Measurements from ENCODE around the gene ARMH1.

The ARMH1 gene

DNA sequence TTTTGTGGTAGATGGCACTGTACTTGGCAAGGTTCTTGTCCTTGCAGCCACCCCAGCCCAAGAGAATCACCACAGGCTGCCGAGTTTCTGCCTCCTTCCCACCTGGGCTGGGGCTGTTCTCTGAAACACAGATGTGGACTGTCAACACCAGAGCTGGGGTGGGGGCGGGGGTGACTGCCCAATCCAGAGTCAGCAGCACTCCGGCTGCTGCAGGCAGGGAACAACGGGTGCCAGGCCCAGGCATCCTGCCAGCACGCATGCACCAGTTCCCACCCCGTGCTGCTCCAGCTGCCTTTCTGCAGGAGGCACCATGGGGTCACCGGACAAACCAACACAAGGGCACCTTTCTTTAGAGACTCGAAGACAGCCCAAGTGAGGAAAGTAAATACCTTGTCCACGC is 14.3 kb upstream of the ARMH1 start:
- Histone ChIP-seq H2AK5ac (ENCODE audit: low read length) (no peak overlapping the region), H3K79me2 (ENCODE audit: control insufficient read depth, insufficient read depth, low read length) (no peaks in the 10 kb centered on the region), H3K4ac (ENCODE audit: low read depth, low read length) (no peak overlapping the region), H3K4me2 (ENCODE audit: low read length) (no peak overlapping the region), H3K36me3 (ENCODE audit: control insufficient read depth, insufficient read depth, low read length) (no peaks in the 10 kb centered on the region), H3K18ac (ENCODE audit: low read length) (no peak overlapping the region), H2BK120ac (ENCODE audit: low read depth, low read length) (no peak overlapping the region), H2BK5ac (ENCODE audit: low read length) (no peak overlapping the region), H4K5ac (ENCODE audit: low read length) (no peak overlapping the region), H3K79me1 (ENCODE audit: low read length) (no peaks in the 10 kb centered on the region), H2BK15ac (replicated peaks; ENCODE audit: low read depth) (no peak overlapping the region), H3K4me3 (ENCODE audit: low read length) (no peak overlapping the region), H4K8ac (ENCODE audit: low read depth, low read length) (no peak overlapping the region), H3K9ac (ENCODE audit: low read length) (no peak overlapping the region), H3K23ac (ENCODE audit: low read length) (no peak overlapping the region), H3K56ac (ENCODE audit: low read length) (no peak overlapping the region), H3K27me3 (ENCODE audit: insufficient read depth, low read length, poor library complexity) (no peaks in the 10 kb centered on the region), H3K27ac (ENCODE audit: low read depth, low read length) (no peak overlapping the region), H3K4me1 (ENCODE audit: control insufficient read depth, low read depth, low read length) (no peaks in the 10 kb centered on the region)
- no CpG with 5 or more reads among the region's 9 CpGs for WGBS (ENCODE audit: extremely low coverage, insufficient coverage, low lambda C conversion rate)
- DNase-seq: no peak

- no peak for DNase-seq
- no peak overlapping the region for H4K5ac ChIP-seq (ENCODE audit: low read length)
- no peaks in the 10 kb centered on the region for H3K27me3 ChIP-seq (ENCODE audit: insufficient read depth, low read length, poor library complexity)
- no peak overlapping the region for H3K56ac ChIP-seq (ENCODE audit: low read length)
- H2BK120ac ChIP-seq (ENCODE audit: low read depth, low read length): no peak overlapping the region
- H3K27ac ChIP-seq (ENCODE audit: low read depth, low read length): no peak overlapping the region
- no peaks in the 10 kb centered on the region for H3K36me3 ChIP-seq (ENCODE audit: control insufficient read depth, insufficient read depth, low read length)
- no peak overlapping the region for H3K23ac ChIP-seq (ENCODE audit: low read length)
- WGBS (ENCODE audit: extremely low coverage, insufficient coverage, low lambda C conversion rate): no CpG with 5 or more reads among the region's 15 CpGs
- H2AK5ac ChIP-seq (ENCODE audit: low read length): no peak overlapping the region
- H3K4me2 ChIP-seq (ENCODE audit: low read length): no peak overlapping the region
- no peak overlapping the region for H3K4me3 ChIP-seq (ENCODE audit: low read length)
- H4K8ac ChIP-seq (ENCODE audit: low read depth, low read length): no peak overlapping the region
- H3K79me1 ChIP-seq (ENCODE audit: low read length): no peaks in the 10 kb centered on the region
- no peak overlapping the region for H3K9ac ChIP-seq (ENCODE audit: low read length)
- H3K4ac ChIP-seq (ENCODE audit: low read depth, low read length): no peak overlapping the region
- H3K4me1 ChIP-seq (ENCODE audit: control insufficient read depth, low read depth, low read length): no peaks in the 10 kb centered on the region
- H2BK5ac ChIP-seq (ENCODE audit: low read length): no peak overlapping the region
- H2BK15ac ChIP-seq (replicated peaks; ENCODE audit: low read depth): no peak overlapping the region
- H3K79me2 ChIP-seq (ENCODE audit: control insufficient read depth, insufficient read depth, low read length): no peaks in the 10 kb centered on the region
- H3K18ac ChIP-seq (ENCODE audit: low read length): no peak overlapping the region
These were observed 12.5 kb upstream of the ARMH1 start for GRCh38 chr1:44661781-44662682.

GRCh38 chr1:44662683-44663030 is 11.9 kb upstream of the ARMH1 start:
- Histone ChIP-seq H3K9ac (ENCODE audit: low read length) (no peak overlapping the region), H2BK120ac (ENCODE audit: low read depth, low read length) (no peak overlapping the region), H3K27ac (ENCODE audit: low read depth, low read length) (no peak overlapping the region), H3K23ac (ENCODE audit: low read length) (no peak overlapping the region), H3K36me3 (ENCODE audit: control insufficient read depth, insufficient read depth, low read length) (no peaks in the 10 kb centered on the region), H3K56ac (ENCODE audit: low read length) (no peak overlapping the region), H4K5ac (ENCODE audit: low read length) (no peak overlapping the region), H2BK5ac (ENCODE audit: low read length) (no peak overlapping the region), H3K79me2 (ENCODE audit: control insufficient read depth, insufficient read depth, low read length) (no peaks in the 10 kb centered on the region), H3K27me3 (ENCODE audit: insufficient read depth, low read length, poor library complexity) (no peaks in the 10 kb centered on the region), H3K4me3 (ENCODE audit: low read length) (no peak overlapping the region), H3K79me1 (ENCODE audit: low read length) (no peaks in the 10 kb centered on the region), H2BK15ac (replicated peaks; ENCODE audit: low read depth) (no peak overlapping the region), H2AK5ac (ENCODE audit: low read length) (no peak overlapping the region), H3K18ac (ENCODE audit: low read length) (no peak overlapping the region), H3K4me2 (ENCODE audit: low read length) (no peak overlapping the region), H4K8ac (ENCODE audit: low read depth, low read length) (no peak overlapping the region), H3K4ac (ENCODE audit: low read depth, low read length) (no peak overlapping the region), H3K4me1 (ENCODE audit: control insufficient read depth, low read depth, low read length) (no peaks in the 10 kb centered on the region)
- WGBS (ENCODE audit: extremely low coverage, insufficient coverage, low lambda C conversion rate): no CpG with 5 or more reads among the region's 5 CpGs
- no peak for DNase-seq

DNA sequence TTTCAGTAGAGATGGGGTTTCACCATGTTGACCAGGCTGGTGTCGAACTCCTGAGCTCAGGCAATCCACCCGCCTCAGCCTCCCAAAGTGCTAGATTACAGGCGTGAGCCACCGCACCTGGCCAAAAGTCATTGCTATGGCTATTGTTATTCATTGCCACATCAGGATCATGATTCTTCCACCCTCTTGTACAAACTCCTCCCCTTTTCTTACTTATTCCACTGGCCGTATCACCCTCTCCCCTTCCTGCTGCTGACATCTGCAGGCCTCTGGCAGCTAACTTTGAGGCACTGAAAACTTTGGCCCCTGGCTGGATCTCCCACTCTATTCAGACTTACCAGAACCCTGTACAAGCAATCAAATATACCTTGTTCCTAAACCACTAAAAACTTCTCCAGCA is 11.1 kb upstream of the ARMH1 start:
- no peak overlapping the region for H3K4me3 ChIP-seq (ENCODE audit: low read length)
- no peak overlapping the region for H4K5ac ChIP-seq (ENCODE audit: low read length)
- H3K4me1 ChIP-seq (ENCODE audit: control insufficient read depth, low read depth, low read length): no peaks in the 10 kb centered on the region
- H3K27me3 ChIP-seq (ENCODE audit: insufficient read depth, low read length, poor library complexity): no peaks in the 10 kb centered on the region
- no peak overlapping the region for H3K56ac ChIP-seq (ENCODE audit: low read length)
- no peak overlapping the region for H2AK5ac ChIP-seq (ENCODE audit: low read length)
- H3K18ac ChIP-seq (ENCODE audit: low read length): no peak overlapping the region
- H2BK120ac ChIP-seq (ENCODE audit: low read depth, low read length): no peak overlapping the region
- DNase-seq: no peak
- no peak overlapping the region for H3K23ac ChIP-seq (ENCODE audit: low read length)
- no peak overlapping the region for H3K9ac ChIP-seq (ENCODE audit: low read length)
- H3K27ac ChIP-seq (ENCODE audit: low read depth, low read length): no peak overlapping the region
- H3K4me2 ChIP-seq (ENCODE audit: low read length): no peak overlapping the region
- H2BK15ac ChIP-seq (replicated peaks; ENCODE audit: low read depth): no peak overlapping the region
- H3K4ac ChIP-seq (ENCODE audit: low read depth, low read length): no peak overlapping the region
- H3K79me2 ChIP-seq (ENCODE audit: control insufficient read depth, insufficient read depth, low read length): no peaks in the 10 kb centered on the region
- WGBS (ENCODE audit: extremely low coverage, insufficient coverage, low lambda C conversion rate): no CpG with 5 or more reads among the region's 5 CpGs
- no peak overlapping the region for H2BK5ac ChIP-seq (ENCODE audit: low read length)
- no peak overlapping the region for H4K8ac ChIP-seq (ENCODE audit: low read depth, low read length)
- H3K79me1 ChIP-seq (ENCODE audit: low read length): no peaks in the 10 kb centered on the region
- H3K36me3 ChIP-seq (ENCODE audit: control insufficient read depth, insufficient read depth, low read length): no peaks in the 10 kb centered on the region

GRCh38 chr1:44664730-44665370 is 9.7 kb upstream of the ARMH1 start:
- Histone ChIP-seq H3K36me3 (ENCODE audit: control insufficient read depth, insufficient read depth, low read length) (no peaks in the 10 kb centered on the region), H3K23ac (ENCODE audit: low read length) (no peak overlapping the region), H2AK5ac (ENCODE audit: low read length) (no peak overlapping the region), H3K27ac (ENCODE audit: low read depth, low read length) (no peak overlapping the region), H4K8ac (ENCODE audit: low read depth, low read length) (no peak overlapping the region), H3K4me2 (ENCODE audit: low read length) (no peak overlapping the region), H4K5ac (ENCODE audit: low read length) (no peak overlapping the region), H3K4ac (ENCODE audit: low read depth, low read length) (no peak overlapping the region), H2BK15ac (replicated peaks; ENCODE audit: low read depth) (no peak overlapping the region), H3K18ac (ENCODE audit: low read length) (no peak overlapping the region), H2BK5ac (ENCODE audit: low read length) (no peak overlapping the region), H3K9ac (ENCODE audit: low read length) (no peak overlapping the region), H2BK120ac (ENCODE audit: low read depth, low read length) (no peak overlapping the region), H3K4me1 (ENCODE audit: control insufficient read depth, low read depth, low read length) (no peaks in the 10 kb centered on the region), H3K4me3 (ENCODE audit: low read length) (no peak overlapping the region), H3K79me1 (ENCODE audit: low read length) (no peaks in the 10 kb centered on the region), H3K79me2 (ENCODE audit: control insufficient read depth, insufficient read depth, low read length) (no peaks in the 10 kb centered on the region), H3K56ac (ENCODE audit: low read length) (no peak overlapping the region), H3K27me3 (ENCODE audit: insufficient read depth, low read length, poor library complexity) (no peaks in the 10 kb centered on the region)
- DNase-seq: no peak
- no CpG with 5 or more reads among the region's 12 CpGs for WGBS (ENCODE audit: extremely low coverage, insufficient coverage, low lambda C conversion rate)
